GM19395 (cell line): ENCODE measurements around the gene UHRF1.
"Not testable (repeated sequence)": the region's sequence is repeated elsewhere in the genome, so short reads cannot be mapped to it uniquely, and the experiment has no call there.

Experiments
- ATAC-seq: cut with Tn5 transposase; IDR thresholded peaks from one replicate; pipeline ENCODE4 v1.9.1; 2021; ENCODE audit warnings: mild to moderate bottlenecking, moderate library complexity; ENCODE audit not compliant: unreplicated experiment

UHRF1 gene

DNA sequence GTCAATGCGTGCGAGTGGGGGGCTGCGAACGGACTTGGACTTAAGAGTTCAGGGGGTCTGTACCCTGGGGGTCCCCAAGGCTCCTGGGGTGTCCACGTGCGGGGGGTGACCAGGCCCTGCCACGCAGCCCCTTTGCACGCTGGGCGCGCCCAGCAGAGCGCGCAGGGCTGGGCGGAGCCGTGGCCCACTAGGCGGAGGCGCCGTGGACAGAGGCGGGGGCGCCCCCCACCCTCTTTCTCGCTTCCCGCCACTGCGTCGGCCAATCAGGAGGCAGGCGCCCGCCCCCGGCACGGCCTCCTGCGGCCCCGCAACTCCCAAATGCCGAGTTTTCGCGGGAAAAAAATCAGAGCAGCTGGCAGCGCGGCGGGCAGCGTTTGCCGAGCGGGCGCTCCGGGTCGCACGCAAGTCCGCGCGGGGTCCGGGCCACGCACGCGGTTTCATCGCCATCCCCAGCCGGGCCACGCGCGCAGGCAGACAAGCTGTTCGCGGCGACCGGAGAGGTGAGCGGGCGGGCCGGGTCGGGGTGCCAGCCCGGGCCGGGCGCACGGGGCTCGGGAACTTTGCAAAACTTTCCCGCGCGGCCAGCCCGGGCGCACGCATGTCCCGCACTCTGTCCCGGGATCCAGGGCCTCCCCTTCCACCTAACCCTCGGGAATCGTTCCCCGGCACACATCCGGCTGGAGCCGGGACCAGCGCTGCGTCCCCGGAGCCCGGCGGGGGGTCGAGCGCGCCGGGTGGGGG, at the start of gene UHRF1:
TSS of gene UHRF1 (plus strand) at position 346 of the 741 bp plus-strand sequence. CDS start 1,385 bp downstream, outside the sequence.
- peak; percentile 12 for ATAC-seq

DNA sequence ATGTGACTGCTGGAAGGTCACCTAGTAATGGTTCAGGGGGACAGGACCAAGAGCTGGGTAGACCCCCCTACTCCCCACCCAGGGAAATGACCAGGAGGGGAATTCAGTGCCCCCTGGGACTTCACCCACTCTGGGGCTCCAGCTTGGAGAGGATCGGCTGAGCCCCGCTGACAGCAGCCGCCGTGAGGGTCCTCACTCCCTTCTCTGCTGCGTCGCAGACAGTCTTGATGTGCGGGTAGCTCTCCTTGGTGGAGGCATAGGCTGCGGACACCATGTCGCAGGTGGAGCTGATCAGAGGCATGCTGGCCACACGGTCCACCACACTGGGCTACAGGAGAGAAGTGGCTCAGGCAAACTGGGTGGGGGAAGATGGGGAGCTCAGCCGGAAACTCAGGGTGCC, 49.6 kb upstream of the UHRF1 start:
- ATAC-seq = no peak

DNA sequence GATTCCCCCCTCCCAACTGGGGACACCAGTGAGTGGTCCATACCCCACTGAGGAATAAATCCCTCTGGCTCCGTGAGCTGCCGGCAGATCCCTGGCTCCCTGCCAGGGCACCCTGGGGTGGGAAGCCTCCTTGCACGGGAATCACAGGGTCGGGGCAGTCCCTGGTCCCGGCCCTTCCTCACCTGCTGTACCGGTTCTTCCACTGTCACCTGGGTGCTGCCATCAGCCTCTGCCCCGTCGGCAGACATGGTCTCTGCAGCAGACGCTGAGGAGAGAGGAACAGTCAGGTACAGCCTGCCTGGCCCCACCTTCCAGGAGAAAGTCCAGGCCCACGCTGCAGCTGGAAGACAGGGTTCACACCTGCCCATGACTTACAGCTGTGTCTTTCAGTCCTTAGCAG, 48.2 kb upstream of the UHRF1 start:
- no peak for ATAC-seq

DNA sequence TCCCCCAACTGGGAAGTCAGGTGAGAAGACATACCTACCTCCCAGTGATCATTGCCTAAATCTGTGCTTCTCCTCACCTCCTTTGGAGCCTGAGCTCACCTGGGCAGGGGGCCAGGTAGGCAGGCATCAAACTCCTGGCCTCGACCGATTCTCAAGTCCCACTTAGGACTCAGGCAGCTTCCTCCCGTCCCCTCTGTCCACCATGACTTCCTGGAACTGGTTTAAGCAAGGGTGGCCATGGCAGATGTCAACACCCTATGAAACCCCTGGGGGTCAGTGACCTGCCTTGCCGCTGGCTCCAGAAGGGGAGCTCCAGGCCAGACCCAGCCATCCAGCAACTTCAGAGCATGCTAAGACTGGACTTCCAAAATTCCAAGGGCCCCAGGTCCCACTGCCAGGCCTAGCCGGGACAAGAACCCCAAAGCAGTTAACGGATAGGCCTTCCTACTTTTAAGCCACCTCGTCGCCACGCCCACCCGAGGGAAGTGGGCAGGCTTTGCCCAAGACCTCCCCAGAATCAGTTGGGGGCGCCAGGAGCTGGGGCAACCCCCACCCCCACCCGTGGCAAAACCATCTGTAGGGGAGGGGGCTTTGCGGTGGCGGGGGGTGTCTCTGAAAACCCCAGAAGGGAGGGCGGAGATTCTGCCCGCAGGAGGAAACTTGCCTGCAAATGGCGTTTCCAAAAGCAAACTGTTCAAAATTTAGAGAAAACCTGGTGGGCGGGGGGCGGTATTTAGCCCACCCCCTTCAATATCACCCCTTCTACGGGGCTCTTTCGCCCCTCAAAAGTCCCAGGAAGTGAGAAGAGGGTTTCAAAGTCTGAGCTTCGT, 42.5 kb upstream of the UHRF1 start:
- no peak for ATAC-seq

DNA sequence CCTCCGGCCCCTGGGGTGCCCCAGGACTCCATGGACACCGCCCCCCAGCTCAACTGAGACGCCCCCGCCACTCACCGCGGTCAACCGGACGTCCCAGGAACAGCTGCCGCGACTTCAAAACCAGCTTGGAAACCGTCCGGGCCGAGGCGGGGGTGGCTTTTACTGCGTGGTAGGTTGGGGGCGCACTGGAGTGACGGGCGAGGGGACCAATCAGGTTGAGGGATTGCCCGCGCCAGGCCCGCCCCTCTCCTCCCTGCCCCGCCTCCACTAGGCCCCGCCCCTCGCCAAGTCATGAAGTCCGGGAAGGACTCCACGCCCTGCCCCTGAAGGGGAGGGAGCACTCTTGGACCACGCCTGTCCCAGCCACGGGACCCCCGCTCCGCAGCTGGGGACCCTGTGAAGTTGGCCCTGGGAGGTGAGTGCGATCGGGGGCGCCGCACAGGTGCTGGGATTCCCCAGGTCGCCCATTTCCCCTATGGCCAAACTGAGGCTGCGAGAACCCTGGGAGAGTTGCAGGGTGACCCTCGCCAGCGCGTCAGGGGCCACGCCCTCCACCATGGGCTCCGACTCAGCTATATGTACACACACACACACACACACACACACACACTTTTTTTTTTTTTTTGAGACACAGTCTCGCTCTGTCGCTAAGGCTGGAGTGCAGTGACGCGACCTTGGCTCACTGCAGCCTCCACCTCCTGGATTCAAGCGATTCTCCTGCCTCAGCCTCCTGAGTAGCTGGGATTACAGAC, 41.6 kb upstream of the UHRF1 start, which contains the start of gene PLIN3:
TSS of gene PLIN3 (minus strand) at position 134 of the 752 bp plus-strand sequence. CDS start 6,273 bp downstream, outside the sequence.
- ATAC-seq = peak; percentile 67

DNA sequence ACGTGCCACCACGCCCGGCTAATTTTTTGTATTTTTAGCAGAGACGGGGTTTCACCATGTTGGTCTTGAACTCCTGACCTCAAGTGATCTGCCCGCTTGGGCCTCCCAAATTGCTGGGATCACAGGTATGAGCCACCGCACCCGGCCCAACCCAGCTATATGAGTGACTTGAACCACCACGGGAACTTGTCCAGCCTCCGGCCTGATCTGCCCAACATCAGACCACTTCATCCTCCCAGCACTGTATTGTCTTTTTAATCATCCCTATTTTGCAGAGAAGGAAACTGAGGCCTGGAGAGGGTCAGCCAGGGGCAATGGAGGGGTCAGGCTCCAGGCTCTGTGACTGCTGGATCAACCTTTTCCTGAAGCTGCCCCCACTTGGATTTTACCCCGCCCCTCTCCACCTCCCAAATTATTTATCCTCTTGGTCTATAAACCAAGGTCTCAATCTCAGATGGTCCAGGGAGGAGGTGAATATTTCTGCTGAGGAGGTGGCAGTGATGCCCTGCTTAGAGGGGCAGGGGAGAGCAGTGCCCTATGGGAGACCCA, 40.9 kb upstream of the UHRF1 start:
- ATAC-seq = no peak

DNA sequence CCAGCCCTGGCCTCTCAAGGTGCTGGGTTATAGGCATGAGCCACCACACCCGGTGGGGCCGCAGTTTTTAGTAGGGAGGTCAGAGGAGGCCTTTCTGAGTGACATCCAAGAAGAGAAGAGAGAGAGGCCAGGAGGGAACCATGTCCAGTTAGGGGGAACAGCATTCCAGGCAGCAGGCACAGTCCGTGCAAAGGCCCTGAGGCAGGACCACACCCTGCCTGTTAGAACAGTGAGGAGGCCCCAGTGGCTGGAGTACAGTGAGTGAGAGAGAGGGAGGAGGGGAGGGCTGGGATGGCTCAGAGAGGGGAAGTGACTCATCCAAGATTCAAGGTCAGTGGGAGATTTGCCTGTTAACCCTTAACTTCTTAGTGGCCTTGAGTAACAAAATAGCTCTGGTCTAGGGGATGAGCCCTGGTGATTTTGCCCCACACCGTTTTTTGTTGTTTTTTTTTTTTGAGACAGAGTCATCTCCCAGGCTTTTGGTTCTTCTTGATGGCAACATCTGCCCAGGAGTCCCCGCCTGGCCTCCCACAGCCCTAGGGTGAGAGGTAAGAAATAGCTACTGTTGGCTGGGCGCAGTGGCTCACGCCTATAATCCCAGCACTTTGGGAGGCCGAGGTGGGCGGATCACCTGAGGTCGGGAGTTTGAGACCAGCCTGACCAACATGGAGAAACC, 39.1 kb upstream of the UHRF1 start:
- no peak for ATAC-seq

DNA sequence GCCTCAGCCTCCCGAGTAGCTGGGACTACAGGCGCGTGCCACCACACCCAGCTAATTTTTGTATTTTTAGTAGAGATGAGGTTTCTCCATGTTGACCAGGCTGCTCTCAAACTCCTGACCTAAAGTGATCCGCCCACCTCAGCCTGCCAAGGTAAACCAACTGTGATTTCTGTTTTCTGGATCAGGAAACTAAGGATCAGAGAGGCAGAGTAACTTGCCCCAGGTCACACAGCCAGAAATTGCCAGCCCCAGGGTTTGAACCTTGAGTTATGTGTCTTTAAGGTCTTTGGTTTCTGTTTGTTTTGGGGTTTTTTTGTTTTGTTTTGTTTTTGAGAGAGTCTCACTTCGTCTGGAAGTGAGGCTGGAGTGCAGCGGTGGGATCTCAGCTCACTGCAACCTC, 37.6 kb upstream of the UHRF1 start:
- ATAC-seq = no peak

DNA sequence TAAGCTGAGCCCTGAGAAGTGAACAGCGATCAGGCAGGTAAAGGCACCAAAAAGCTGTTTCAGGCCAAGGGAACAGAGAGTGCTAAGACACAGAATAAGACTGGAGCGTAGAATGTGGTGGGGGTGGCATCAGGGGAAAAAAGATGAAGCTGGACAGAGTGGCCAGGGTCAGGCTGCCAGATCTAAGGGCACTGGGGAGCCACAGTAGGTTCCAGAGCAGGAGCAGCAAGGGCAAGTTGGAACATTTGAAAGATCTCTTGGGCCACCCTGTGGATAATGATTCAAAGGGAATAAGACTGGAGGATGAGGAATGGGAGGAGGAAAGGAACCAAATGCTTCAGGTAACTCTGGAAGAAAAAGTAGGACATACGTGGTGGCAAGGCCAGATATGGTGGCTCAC, 35.4 kb upstream of the UHRF1 start:
- no peak for ATAC-seq

DNA sequence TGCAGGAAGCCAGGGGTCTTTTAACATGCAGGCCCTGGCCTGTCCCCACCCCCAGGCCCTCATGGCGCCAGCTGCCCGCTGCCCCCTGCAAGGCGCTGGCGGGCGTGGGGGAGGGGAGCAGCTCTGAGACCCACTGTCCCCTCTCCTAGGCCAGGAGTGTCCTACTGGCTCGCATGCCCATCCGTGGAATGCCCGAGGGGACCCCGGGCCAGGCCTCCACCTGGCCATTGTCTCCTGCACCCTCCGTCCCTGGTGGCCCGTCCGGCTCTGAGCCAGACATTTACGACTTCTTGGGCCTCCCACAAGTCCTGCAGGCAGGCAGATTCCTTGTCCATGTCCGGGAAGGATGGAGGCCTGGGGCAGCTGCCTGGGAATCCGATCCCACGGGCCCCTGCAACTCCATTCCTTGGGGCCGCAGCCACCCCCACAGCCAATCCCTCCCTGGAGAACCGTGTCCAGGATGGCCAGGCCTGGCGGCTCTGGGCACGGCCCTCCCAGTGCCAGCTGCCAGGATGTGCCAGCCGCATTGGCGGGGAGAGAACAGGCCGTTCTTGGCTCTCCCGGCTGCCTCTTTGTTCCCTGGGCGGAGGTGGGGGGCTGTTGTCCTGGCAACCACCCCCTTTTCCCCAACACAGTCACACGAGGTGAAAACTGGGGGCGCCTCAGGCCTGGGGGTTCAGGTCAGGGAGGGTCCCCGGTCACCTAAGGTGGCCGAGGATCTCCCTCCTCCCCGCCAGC, 31.4 kb upstream of the UHRF1 start:
- ATAC-seq = no peak

DNA sequence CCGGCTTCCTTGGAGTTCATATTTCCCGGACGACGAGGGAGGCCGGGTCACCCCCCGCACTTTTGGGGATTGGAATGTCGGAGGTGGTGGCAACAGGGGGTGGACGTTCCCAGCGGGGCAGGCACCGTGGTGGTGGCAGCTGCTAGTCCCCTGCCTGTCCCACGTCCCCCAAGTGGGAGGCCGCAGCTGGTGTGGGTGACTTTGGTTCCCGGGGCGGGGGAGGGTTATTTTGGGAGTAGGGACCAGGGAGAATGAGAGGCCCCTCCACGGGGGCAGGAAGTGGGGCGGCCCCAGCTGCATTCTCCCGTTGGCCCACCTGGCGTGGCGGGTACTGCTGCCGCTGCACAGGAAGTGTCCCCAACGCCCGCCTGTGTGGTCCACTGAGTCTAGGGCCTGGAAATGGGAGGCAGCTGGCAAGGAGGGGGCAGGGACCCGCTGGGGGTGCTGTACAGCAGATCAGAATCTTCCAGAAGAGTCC, 30.8 kb upstream of the UHRF1 start:
- ATAC-seq = no peak

DNA sequence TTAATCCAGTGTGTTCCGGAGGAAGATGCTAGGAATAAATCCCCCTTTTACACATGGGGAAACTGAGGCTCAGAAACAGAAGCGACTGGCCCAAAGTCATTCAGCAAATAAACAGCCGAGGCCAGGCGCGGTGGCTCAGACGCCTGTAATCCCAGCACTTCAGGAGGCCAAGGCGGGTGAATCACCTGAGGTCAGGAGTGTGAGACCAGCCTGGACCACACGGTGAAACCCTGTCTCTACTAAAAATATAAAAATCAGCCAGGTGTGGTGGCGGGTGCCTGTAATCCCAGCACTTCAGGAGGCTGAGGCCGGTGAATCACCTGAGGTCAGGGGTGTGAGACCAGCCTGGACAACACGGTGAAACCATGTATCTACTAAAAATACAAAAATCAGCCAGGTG, 30.3 kb upstream of the UHRF1 start:
- no peak for ATAC-seq

DNA sequence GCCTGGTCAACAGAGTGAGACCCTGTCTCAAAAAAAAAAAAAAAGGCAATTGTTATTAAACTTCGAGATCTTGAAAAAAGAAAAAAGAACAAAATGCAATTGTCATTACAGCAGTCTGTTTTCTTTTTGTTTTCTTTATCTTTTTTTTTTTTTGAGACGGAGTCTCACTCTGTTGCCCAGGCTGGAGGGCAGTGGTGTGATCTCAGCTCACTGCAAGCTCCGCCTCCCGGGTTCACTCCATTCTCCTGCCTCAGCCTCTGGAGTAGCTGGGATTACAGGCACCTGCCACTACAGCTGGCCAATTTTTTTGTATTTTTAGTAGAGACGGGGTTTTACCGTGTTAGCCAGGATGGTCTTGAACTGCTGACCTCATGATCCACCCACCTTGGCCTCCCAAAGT, 26.4 kb upstream of the UHRF1 start:
- ATAC-seq = not testable (repeated sequence)

DNA sequence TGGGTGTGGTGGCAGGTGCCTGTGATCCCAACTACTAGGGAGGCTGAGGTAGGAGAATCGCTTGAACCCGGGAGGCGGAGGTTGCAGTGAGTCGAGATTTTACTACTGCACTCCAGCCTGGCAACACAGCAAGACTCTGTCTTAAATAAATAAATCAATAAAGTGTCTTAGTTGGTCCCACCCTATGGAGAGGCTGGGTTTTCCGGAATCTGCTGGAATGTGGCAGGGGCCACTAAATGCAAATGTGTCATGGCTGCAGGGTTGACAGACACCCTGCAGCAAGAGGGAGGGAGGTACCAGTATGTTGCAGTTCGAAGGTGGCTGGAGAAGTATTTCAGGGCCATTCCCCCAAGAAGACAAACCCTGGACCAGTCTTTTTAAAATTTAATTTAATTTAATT, 24.3 kb upstream of the UHRF1 start:
- ATAC-seq = not testable (repeated sequence)

DNA sequence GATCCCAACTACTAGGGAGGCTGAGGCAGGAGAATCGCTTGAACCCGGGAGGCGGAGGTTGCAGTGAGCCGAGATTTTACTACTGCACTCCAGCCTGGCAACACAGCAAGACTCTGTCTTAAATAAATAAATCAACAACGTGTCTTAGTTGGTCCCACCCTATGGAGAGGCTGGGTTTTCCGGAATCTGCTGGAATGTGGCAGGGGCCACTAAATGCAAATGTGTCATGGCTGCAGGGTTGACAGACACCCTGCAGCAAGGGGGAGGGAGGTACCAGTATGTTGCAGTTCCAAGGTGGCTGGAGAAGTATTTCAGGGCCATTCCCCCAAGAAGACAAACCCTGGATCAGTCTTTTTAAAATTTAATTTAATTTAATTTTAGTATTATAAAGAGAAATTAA, 21.5 kb upstream of the UHRF1 start:
- not testable (repeated sequence) for ATAC-seq

DNA sequence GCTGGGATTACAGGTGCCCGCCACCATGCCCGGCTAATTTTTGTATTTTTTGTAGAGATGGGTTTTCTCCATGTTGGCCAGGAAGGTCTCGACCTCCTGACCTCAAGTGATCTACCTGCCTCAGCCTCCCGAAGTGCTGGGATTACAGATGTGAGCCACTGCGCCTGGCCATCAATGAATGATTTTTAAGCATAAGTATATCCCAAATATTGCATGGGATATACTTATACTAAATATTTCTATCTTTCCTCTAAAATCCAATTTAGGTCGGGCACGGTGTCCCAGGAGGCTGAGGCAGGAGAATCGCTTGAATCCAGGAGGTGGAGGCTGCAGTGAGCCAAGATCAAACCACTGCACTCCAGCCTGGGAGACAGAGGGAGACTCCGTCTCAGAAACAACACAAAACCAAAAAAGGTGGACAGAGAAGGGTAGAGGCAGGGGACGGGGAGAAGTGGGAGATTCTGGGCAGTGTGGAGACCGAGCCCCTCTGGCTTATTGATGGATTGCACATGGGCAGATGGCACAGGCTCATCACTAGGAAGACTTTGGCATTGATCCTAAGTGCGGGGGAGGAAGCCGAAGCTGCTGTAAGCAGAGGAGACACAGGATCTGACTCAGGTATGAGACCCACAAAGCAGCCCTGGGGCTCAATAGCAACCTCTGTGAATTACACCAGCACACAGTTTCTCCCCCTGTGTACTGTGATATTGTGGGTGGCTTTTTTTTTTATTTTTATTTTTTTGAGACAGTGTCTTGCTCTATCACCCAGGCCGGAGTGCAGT, 20.1 kb upstream of the UHRF1 start:
- ATAC-seq = no peak

DNA sequence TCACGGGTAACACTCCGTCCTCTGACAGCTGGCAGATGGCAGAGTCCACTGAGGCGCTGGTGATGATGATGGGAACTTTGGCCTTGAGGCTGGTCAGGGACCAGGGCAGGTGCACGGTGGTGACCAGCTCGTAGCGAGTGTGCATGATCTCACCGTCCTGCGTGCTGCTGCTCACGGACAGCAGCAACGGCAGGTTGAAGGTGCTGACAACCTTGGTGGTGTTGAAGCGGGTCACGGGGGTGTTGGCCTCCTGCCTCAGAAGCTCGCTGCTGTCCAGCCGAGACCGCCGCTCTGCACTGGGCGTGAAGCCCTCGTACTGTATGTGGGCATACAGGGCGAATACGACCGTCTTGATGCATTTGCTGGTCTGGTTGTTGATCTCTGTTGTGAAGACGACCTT, 18.2 kb upstream of the UHRF1 start:
- ATAC-seq = no peak

DNA sequence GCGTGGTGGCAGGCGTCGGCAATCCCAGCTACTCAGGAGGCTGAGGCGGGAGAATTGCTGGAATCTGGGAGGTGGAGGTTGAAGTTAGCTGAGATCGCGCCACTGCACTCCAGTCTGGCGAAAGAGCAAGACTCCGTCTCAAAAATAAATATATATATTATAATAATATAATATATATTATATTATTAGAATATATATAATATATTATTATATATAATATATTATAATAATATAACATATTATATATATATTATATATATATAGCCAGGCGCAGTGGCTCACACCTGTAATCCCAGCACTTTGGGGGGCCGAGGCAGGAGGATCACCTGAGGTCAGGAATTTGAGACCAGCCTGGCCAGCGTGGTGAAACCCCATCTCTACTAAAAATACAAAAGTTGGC, 16.3 kb upstream of the UHRF1 start:
- ATAC-seq = not testable (repeated sequence)

DNA sequence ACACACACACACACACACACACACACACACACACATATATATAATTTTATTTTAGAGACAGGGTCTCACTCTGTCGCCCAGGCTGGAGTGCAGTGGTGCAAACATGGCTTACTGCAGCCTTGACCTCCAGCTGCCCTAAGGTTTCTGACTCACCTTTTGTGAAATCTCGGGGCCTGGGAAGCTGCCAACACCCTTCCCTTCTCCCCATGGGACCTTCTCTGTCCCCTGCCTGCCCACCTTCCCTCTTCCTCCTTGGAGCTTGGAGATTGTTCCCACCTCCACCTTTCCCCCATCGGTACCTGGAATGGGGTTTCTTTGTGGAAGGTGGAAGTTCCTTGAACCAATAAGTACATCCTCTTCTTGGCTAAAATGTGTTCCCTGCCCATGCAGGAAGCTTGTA, 12.9 kb upstream of the UHRF1 start:
- ATAC-seq = no peak
